ENCODE measurements around the gene TRH.

- TF ChIP-seq CTCF (IDR thresholded peaks at IDR 0.05 in 2 of 3, conservative IDR thresholded peaks at IDR 0.05 in 1 of 3; ENCODE audit: insufficient read depth in 2 of 3, low read depth in 1 of 3, low read length in 3 of 3): no peak
- no peak for TF ChIP-seq SMAD1 (IDR thresholded peaks at IDR 0.05; ENCODE audit: low read depth, low read length, partially characterized antibody)
- TF ChIP-seq POLR2H (tag; IDR thresholded peaks at IDR 0.05; ENCODE audit: low read depth): no peak
- TF ChIP-seq YY1 (IDR thresholded peaks at IDR 0.05; ENCODE audit: borderline replicate concordance in 1 of 3, control insufficient read depth in 1 of 3, extremely low read depth in 1 of 3, insufficient read depth in 3 of 3, insufficient read length in 1 of 3, insufficient replicate concordance in 2 of 3, low read depth in 1 of 3, low read length in 2 of 3): no peak
Measured at GRCh38 chr3:129950318-129951046, 24.0 kb upstream of the TRH start.

Data from K562 (cell line).